SHP77 treated with DMSO at 0.1 percent for 48 hours (cell line): Measurements from ENCODE around the gene SMU1.
"Not testable (repeated sequence)": the region's sequence is repeated elsewhere in the genome, so short reads cannot be mapped to it uniquely, and the experiment has no call there.

Experiments used
- DNase-seq: peaks from one replicate; lab custom pipeline; 2025; lab: John Stamatoyannopoulos, UW

SMU1 gene

DNA sequence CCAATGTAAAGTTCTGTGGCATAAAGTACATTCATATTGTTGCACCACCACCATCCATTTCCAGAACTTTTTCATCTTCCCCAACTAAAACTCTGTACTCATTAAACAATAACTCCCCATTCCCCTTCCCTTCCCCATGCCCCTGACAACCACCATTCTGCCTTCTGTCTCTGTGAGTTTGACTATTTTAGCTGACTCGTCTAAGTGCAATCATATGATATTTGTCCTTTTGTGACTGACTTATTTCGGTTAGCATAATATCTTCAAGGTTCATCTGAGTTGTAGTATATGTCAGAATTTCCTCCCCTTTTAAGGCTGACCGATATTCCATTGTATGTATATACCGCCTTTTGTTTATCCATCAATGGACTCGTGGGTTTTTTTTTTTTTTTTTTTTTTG lies 29.0 kb upstream of the SMU1 start:
- DNase-seq, result no peak

DNA sequence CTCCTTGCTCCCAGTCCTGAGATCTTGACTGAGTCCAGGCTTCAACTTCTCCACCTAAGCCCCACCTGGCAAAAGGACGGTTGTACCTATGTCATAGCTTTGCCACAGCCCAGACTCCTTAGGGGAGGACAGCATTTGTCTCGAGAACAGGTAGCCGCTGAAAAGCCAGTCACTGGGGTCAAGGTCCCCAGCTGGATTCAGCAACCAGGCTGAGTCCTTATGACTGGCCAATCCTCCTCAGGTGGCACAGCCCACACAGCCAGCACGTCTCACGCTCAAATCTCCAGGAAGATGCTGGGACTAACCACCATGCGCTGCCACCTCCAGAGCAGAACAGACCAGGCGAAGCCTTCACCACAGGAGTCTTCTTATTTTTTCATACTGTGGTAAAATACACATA lies 27.9 kb upstream of the SMU1 start:
- DNase-seq, result no peak

DNA sequence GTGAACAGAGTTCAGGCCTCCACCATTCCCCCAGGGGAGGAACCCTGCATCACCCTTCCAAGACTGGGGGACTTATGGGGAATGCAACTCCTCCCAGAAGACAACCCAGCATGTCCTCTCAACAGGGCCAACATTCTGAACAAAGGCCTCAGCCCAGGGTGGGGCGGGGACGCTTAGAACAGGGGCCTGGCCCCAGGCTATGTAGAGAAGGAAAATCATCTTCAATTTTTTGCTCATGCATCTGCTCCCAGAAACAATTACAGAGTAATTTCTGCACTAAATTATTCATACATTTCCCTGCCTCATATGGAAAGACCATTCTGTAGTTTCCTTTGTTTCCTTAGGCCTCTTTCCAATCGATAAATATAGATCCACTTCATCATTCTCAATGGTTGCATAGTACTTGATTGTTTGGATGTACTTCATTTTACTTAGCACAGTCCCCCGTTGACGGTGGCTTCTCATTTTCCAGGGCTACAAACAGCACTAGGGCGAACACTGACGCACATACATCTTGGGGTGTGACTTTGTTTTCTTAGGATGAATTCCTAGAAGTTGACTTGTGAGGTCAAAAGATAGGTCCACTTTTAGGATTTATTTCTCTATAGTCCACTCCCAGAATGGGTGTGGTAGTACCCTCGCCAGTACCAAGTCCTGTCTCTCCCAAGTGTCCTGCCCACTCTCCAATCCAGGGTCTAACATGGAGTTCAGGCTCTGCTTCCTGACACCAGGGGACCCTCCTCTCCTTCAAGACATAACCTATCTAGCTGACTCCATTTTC lies 27.2 kb upstream of the SMU1 start:
- DNase-seq, result no peak

GRCh38 chr9:33102551-33103210 lies 26.2 kb upstream of the SMU1 start:
- DNase-seq, result no peak

DNA sequence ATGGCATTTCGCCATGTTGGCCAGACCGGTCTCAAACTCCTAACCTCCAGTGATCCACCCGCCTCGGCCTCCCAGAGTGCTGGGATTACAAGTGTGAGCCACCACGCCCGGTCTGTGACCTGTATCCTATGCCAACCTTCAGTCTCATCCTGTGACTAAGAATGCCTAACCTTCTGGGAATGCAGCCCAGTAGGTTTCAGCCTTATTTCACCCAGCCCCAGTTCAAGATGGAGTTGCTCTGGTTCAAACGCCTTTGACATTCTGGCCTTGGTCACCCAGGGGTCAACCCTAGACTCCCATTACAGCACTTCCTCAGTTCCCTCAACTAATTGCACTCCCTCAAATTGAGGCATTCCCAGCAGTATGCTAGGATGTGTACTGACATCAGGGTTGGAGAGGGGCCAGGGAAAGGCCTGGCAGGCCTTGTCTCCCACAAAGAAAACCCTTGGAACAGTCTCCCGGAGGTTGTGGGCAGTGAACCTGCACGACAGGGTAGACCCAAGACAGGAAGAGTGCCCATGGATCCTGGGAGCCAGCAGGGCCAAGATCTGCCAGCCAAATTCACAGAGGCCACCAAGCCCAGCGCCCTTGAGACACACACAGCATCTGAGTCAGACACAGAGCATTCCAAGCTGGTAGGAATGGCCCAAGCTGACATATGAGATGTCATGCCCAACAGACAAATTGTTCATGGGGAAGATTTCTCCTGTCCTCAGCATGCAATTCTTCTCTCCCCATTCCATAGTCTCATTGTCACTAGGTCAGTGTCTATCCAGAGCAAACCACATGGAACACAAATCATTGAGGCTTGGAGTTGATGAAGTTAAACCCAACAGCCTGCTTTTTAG lies 24.9 kb upstream of the SMU1 start:
- DNase-seq, result no peak

DNA sequence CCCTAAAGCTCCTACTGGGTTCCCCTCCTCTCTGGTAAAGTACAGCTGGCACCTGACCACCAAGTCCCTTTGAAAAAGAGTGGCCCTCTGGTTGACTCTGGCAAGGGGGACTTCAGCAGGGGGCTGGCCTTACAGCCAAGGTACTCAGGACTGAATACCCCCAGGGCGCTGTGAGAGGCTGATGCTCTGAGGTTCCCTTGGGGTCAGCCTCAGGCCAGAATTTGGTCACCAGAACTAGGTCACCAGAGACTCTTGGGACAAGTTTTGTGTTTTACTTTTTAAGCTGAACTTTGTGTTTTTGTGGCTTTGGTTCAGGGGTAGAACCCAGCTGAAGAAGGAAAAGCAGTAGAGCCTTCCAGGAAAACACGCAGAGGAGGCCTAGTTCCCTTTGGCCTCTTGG lies 23.3 kb upstream of the SMU1 start:
- no peak for DNase-seq

DNA sequence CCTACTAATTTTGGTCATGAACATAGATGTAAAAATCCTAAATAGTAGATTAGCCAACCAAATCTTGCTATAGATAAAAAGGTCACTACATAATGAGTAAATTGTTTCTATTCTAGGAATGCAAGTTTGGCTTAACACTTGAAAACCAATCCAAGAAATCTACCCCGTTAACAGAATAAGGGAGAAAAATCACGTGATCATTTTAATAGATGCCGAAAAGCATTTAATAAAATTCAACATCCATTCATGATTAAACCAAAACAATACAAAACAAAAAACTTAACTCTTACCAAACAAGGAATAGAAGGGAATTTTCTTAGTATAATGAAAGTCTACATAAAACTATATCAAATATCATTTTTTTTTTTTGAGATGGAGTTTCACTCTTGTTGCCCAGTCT lies 20.7 kb upstream of the SMU1 start:
- DNase-seq, result no peak

DNA sequence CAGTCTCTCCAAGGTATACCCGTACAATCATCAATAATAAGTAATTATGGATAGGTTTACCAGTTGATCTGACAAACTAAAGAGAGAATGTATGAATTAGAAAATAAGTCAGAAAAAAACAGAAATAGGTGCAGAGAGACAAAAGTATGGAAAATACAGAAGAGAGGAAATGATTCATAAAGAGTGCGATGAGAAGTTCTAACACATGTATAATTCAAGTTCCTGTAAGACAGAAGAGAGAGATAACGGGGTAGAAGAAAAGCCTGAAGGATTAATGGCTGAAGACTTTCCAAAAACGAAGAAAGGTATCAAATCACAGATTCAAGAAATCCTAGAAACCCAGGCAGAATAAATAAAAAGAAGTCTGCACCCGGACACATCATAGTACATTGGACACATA lies 16.2 kb upstream of the SMU1 start:
- DNase-seq, result no peak

DNA sequence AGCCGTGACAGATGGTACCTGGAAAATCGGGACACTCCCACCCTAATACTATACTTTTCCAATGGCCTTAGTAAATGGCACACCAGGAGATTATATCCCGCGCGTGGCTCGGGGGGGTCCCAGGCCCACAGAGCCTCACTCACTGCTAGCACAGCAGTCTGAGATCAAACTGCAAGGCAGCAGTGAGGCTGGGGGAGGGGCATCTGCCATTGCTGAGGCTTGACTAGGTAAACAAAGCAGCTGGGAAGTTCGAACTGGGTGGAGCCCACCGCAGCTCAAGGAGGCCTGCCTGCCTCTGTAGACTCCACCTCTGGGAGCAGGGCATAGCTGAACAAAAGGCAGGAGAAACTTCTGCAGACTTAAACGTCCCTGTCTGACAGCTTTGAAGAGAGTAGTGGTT lies 9.2 kb upstream of the SMU1 start:
- DNase-seq, result not testable (repeated sequence)

GRCh38 chr9:33082538-33083326 lies 6.3 kb upstream of the SMU1 start:
- no peak for DNase-seq

DNA sequence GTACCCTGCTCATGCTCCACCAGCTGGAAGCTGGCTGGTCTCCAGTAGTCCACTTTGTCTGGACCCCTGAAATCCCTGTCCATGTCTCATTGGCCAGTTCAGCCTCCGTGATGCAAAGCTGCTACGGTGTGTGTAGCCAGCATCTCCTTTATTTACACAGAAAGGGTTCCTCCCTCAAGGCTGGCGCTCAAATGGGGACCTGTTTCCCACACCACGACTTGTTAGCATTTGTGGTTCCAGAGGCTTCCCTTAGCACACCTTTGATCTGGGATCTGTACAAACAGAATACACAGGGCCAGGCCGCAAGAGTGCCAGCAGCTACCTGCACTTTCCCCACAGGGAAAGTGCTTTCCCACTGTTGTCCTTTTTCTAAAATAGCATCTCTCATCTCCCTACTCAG lies 5.7 kb upstream of the SMU1 start:
- no peak for DNase-seq

DNA sequence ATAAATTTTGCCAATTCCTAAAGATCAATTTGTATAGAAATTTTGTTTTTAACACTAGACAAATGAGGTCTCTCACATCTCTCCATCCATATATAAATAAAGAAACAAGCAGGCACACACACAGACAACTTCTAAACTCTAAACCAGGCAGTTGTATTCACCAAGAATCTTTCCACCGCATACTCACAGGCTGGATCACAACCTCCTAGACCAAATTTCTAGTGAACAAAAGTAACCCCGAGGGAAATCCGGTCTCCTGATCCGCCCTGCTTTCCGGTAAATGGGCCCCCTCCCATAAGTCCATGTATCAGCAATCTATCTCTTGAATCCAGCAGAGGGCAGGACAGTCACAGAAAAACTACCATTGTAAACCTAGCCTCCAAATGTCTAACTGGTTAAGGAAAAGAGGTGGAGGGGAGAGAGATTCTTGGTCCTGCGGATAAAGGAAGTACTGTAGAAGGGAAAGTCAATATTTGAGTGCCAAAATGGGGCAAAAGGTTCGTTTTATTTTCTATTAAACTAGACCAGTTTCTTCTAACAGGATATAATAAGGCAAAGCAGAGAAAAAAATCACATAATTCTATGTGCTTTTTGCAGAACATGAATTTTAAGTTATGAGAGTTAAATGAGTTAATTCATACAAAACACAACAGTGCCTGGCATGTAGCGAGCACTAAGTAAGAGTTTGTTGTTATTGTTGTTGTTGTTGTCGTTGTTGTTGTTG lies 4.8 kb upstream of the SMU1 start:
- DNase-seq, result peak; percentile 68

DNA sequence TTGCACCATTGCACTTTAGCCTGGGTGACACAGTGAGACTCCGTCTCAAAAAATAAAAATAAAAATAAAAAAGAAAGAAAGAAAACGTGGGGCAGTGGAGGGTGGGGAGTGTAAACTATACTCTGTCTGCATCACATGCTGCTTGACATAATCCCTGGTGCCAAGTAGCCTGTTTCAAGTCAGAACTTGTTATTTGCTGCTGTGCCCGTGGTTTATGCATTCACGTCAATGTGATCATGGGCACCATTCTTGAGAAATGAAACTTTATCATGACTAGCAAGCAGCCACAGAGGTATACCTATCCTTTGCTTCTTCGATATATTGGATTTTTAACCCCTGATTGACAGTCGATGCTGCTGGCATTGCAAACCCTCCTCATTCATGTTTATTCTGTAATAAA lies 4.1 kb upstream of the SMU1 start:
- DNase-seq, result no peak

GRCh38 chr9:33068991-33069390 lies 7.5 kb downstream of the SMU1 start:
- no peak for DNase-seq

- no peak for DNase-seq
These were observed 11.1 kb downstream of the SMU1 start for GRCh38 chr9:33065157-33066076.

- no peak for DNase-seq
These were observed 25.3 kb downstream of the SMU1 start for GRCh38 chr9:33051144-33051543.

- DNase-seq, result no peak
These were observed 26.7 kb downstream of the SMU1 start for GRCh38 chr9:33049680-33050361.

DNA sequence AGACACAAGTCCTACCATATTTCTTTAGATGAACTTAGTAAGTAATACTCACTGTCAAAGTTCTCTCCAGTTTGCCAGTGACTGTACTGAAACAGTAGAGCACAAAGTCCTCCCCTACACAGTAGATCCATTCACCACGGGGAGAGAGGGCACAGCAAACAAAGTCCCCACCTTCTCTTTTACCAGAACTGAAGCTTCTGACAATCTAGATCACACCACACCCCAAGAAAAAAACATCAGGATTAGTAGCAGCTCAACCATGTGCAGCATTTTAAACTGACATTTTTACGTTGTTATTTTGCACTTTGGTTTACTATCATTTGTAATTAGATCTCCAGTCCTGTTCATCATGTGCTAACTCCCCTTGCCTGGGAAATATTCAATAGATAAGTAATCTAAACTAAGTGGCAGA lies 28.4 kb downstream of the SMU1 start:
- no peak for DNase-seq

DNA sequence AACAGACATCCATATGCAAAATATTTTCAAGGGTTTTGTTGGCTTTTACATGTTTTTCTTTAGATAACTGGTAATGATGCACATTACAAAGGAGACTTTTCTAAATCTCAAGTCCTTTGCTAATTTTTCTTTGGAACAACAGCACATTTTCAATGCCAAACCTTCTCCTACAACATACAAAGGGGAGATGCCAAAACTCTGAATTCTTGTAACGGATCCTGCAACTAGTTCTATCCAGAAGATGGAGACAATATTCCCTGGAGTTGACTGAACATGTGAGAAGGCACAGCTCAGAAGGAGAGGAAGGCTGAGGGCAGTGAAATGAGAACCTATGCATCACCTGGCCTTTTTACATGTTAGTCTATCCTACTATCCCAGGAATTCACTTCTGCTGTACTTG lies 30.4 kb downstream of the SMU1 start:
- no peak for DNase-seq
